Caco-2 (cell line): ENCODE data around the gene ST6GALNAC3. TPM values are rescaled to one million over a fixed set of nuclear protein-coding genes. Genes with fewer than 3 reads are reported as not detected.

Experiments
- BruUV-seq: library from RNA; stranded (reverse); fragments of 400-500 nt; replicated peaks from 2 replicates; lab custom pipeline; 2021; lab: Mats Ljungman, UMichigan
- CTCF ChIA-PET: fragments of 300-600 bp; sonication (Branson Sonifier 250); formaldehyde crosslinking; loops from one replicate; lab custom pipeline; 2022; ENCODE audit warnings: antibody characterized with exemption; lab: Charles Lee
- POLR2A ChIA-PET: fragments of 300-600 bp; sonication (Branson Sonifier 250); formaldehyde crosslinking; loops from one replicate; lab custom pipeline; 2022; ENCODE audit warnings: antibody characterized with exemption; lab: Charles Lee
- DNase-seq, 2 experiments: peaks; one replicate each; pipeline versions ENCODE4 v3.0.0 to v3.0.0-alpha.2; 2020 to 2022
- H3K27me3 ChIP-seq: replicated peaks from 2 replicates; pipeline ENCODE4 v1.6.0; 2011; ENCODE audit warnings: low read length; ENCODE audit not compliant: control insufficient read depth, insufficient read depth
- H3K36me3 ChIP-seq: 2 replicates; pipeline ENCODE4 v1.5.1; 2011; ENCODE audit warnings: low read length; ENCODE audit not compliant: control insufficient read depth, insufficient read depth
- H3K4me1 ChIP-seq: fragments of 250-450 bp; sonication (Bioruptor Pico); 2 replicates; pipeline ENCODE4 v1.5.1; 2020; ENCODE audit warnings: mild to moderate bottlenecking
- H3K4me3 ChIP-seq: 2 replicates; pipeline ENCODE4 v1.5.1; 2011; ENCODE audit warnings: low read depth, mild to moderate bottlenecking, control low read depth, low read length
- H3K9me3 ChIP-seq: fragments of 250-450 bp; sonication (Bioruptor Pico); 2 replicates; pipeline ENCODE4 v1.5.1; 2020; ENCODE audit warnings: mild to moderate bottlenecking, moderate library complexity
- H3K27ac Mint-ChIP-seq: one replicate; pipeline ENCODE4 v1.8.0; 2022; ENCODE audit warnings: mixed read lengths; ENCODE audit not compliant: unreplicated experiment
- H3K27me3 Mint-ChIP-seq: one replicate; pipeline ENCODE4 v1.8.0; 2022; ENCODE audit warnings: mixed read lengths; ENCODE audit not compliant: insufficient read depth, unreplicated experiment
- H3K36me3 Mint-ChIP-seq: one replicate; pipeline ENCODE4 v1.8.0; 2022; ENCODE audit warnings: mild to moderate bottlenecking, mixed read lengths; ENCODE audit not compliant: insufficient read depth, unreplicated experiment
- H3K4me1 Mint-ChIP-seq: one replicate; pipeline ENCODE4 v1.8.0; 2022; ENCODE audit warnings: low read depth, mixed read lengths; ENCODE audit not compliant: unreplicated experiment
- H3K4me3 Mint-ChIP-seq: one replicate; pipeline ENCODE4 v1.8.0; 2022; ENCODE audit warnings: mild to moderate bottlenecking, moderate library complexity, mixed read lengths; ENCODE audit not compliant: unreplicated experiment
- H3K9me3 Mint-ChIP-seq: one replicate; pipeline ENCODE4 v1.8.0; 2022; ENCODE audit warnings: mixed read lengths; ENCODE audit not compliant: unreplicated experiment
- CTCF ChIP-seq, 2 experiments: fragments of 200-600 bp in 1 of 2; IDR thresholded peaks; 1 replicate in 1 of 2; 2 replicates in 1 of 2; pipeline versions ENCODE4 v1.5.1 to v1.8.0; 2011 to 2022; ENCODE audit warnings: antibody characterized with exemption in 1 of 2, control low read depth in 1 of 2, inconsistent platforms in 1 of 2, low read depth in 1 of 2, low read length in 1 of 2, mild to moderate bottlenecking in 1 of 2, moderate library complexity in 1 of 2; ENCODE audit not compliant: insufficient read depth in 1 of 2, severe bottlenecking in 1 of 2, unreplicated experiment in 1 of 2
- intact Hi-C: fragments of 100-400 bp; cut with micrococcal nuclease; formaldehyde crosslinking; loops from one replicate; pipeline ENCODE4 v1.10.0; 2022; ENCODE audit not compliant: unreplicated experiment
- total RNA-seq: library from RNA; stranded (reverse); gene quantifications from 2 replicates; pipeline ENCODE4 v1.2.3, GENCODE V29; 2022

ST6GALNAC3 gene
- total RNA-seq, 1 experiment from 2014 or later: 16.0 TPM

DNA sequence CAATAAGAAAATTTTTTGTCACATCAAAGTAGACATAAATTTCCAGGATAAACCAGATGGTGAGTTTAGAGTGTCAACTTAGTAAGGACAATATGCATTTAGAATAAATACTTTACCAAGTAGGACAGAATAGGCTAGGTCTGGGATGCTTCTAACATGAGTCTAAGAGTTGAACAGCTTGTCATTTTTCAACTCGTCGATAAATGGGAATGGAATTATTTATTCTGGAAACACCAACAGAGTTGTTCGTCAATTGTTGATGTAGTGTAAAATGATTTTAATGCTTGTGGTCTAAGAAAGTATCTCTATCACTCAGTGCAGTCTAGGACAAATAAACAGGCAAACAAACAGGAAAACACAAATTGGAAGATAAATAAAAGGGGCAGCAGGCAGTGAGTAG, 434.3 kb downstream of the ST6GALNAC3 start:
- Mint-ChIP-seq H3K36me3 (no peaks in the 10 kb centered on the region), H3K4me1 (peaks cover 8% of the 10 kb centered on the region), H3K27ac (no peak overlapping the region), H3K9me3 (no peaks in the 10 kb centered on the region), H3K27me3 (no peaks in the 10 kb centered on the region), H3K4me3 (no peak overlapping the region)
- no peak for DNase-seq
- no TSS peak for BruUV-seq
- Histone ChIP-seq H3K9me3 (no peaks in the 10 kb centered on the region), H3K4me1 (no peaks in the 10 kb centered on the region), H3K4me3 (no peak overlapping the region), H3K27me3 (no peaks in the 10 kb centered on the region), H3K36me3 (no peaks in the 10 kb centered on the region)
- CTCF ChIA-PET: no interaction called here
- no peak for TF ChIP-seq CTCF (IDR thresholded peaks at IDR 0.05; ENCODE audit: insufficient read depth in 1 of 2, low read depth in 1 of 2, low read length in 1 of 2, severe bottlenecking in 1 of 2, unreplicated experiment in 1 of 2)
- intact Hi-C loops: no loop called here
- POLR2A ChIA-PET: no interaction called here

DNA sequence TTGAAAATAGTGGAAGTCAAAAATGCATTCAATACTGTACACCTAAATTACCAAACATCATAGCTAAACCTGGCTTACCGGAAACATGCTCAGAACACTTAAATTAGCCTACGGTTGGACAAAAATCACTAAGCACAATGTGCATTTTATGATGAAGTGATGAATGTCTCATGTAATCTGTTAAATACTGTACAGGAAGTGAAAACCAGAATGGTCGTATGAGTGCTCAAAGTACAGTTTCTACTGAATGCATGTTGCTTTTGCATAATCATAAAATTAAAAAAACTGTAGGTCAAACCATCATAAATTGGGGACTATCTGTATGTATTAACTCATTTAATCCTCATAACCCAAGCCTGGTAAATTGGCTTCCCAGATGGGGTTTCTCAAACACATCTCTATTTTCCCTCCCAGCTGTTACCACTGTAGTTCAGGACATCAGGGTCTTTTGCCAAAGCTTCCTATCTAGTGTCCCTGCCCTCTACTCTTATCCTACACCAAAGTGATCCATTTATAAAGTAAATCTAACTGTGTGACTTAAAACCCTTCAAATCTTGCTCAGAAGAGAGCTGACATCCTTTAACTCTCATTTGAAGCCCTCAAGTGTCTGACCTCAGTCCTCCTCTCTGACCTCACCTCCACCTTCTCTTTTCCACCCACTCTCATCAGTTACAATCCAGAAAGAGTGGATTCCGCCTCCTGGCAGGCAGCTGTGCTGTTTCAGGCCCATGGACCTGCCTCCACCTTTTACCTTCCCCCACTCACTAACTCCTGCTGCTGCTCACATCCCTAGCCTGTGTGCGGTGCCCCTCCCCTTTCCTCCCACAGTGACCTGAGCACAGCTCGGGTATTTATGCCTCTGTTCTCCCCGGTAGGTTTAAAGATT, 436.4 kb downstream of the ST6GALNAC3 start:
- H3K9me3 ChIP-seq: no peaks in the 10 kb centered on the region
- no TSS peak for BruUV-seq
- H3K4me3 Mint-ChIP-seq: no peak overlapping the region
- H3K9me3 Mint-ChIP-seq: no peaks in the 10 kb centered on the region
- H3K27ac Mint-ChIP-seq: peak overlapping the region; percentile 55
- ChIA-PET POLR2A (no interaction called here), CTCF (no interaction called here)
- intact Hi-C loops: no loop called here
- no peak overlapping the region for H3K4me3 ChIP-seq
- H3K27me3 ChIP-seq: no peaks in the 10 kb centered on the region
- no peaks in the 10 kb centered on the region for H3K4me1 ChIP-seq
- no peaks in the 10 kb centered on the region for H3K36me3 ChIP-seq
- H3K4me1 Mint-ChIP-seq: peaks cover 8% of the 10 kb centered on the region
- TF ChIP-seq CTCF (IDR thresholded peaks at IDR 0.05; ENCODE audit: insufficient read depth in 1 of 2, low read depth in 1 of 2, low read length in 1 of 2, severe bottlenecking in 1 of 2, unreplicated experiment in 1 of 2): no peak
- DNase-seq: peak; percentile 14 to 38
- H3K36me3 Mint-ChIP-seq: no peaks in the 10 kb centered on the region
- no peaks in the 10 kb centered on the region for H3K27me3 Mint-ChIP-seq

DNA sequence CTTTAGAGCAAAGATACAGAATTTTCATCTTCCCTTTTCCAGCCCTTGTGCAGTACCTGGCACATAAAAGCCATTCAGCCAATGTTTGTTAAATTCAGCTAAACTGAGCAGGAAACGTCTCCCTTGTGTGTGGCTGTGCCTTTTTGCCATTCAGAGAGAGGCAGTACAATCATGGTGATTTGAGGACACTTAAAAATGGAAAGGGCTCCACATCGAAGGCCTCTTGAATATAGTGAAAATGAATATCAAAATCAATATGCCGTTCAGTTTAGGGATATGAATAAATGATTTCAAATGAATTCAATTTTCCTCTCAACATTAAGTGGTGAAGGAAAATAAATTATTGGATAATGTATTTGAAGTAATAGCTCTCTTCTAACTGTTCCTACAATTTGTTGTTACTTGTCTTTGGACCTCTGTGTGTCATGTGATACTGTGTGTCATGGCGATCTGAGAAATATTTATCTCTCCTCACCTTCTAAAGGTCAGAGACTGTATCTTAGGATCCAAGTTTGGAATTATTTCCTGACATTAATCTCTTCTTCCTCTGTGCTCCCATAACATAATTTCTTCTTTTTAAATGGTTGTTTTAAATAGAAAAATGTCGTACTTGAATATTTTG, 437.1 kb downstream of the ST6GALNAC3 start:
- Histone ChIP-seq H3K4me3 (no peak overlapping the region), H3K4me1 (no peaks in the 10 kb centered on the region), H3K9me3 (no peaks in the 10 kb centered on the region), H3K27me3 (no peaks in the 10 kb centered on the region), H3K36me3 (no peaks in the 10 kb centered on the region)
- TF ChIP-seq CTCF (IDR thresholded peaks at IDR 0.05; ENCODE audit: insufficient read depth in 1 of 2, low read depth in 1 of 2, low read length in 1 of 2, severe bottlenecking in 1 of 2, unreplicated experiment in 1 of 2): no peak
- ChIA-PET CTCF (no interaction called here), POLR2A (no interaction called here)
- no peak for DNase-seq
- no peaks in the 10 kb centered on the region for H3K9me3 Mint-ChIP-seq
- BruUV-seq: no TSS peak
- H3K4me3 Mint-ChIP-seq: no peak overlapping the region
- no peaks in the 10 kb centered on the region for H3K27me3 Mint-ChIP-seq
- no peaks in the 10 kb centered on the region for H3K36me3 Mint-ChIP-seq
- peak overlapping the region; percentile 55 for H3K27ac Mint-ChIP-seq
- intact Hi-C loops: no loop called here
- H3K4me1 Mint-ChIP-seq: peaks cover 8% of the 10 kb centered on the region
